ENCODE measurements around the gene JCHAIN. TPM values are rescaled to one million over a fixed set of nuclear protein-coding genes. Genes with fewer than 3 reads are reported as not detected.

JCHAIN gene
- polyA plus RNA-seq, 1 donor (not counting 4 experiments of a cell fraction or from before 2014, with no cell fraction given), result not detected

- no peaks in the 10 kb centered on the region for H3K9me1 ChIP-seq (ENCODE audit: control insufficient read depth, extremely low read depth, insufficient read depth, low read length)
- H3K9ac ChIP-seq (ENCODE audit: control insufficient read depth, extremely low read depth, insufficient read depth, low read length), result no peak overlapping the region
- no peaks in the 10 kb centered on the region for H4K20me1 ChIP-seq (ENCODE audit: control insufficient read depth, extremely low read depth, insufficient read depth, low read length)
- DNase-seq (ENCODE audit: low read depth, low spot score) (no peak), FAIRE-seq (no peak)
- H3K79me2 ChIP-seq (ENCODE audit: control insufficient read depth, insufficient read depth, low read length), result no peaks in the 10 kb centered on the region
- H3K4me2 ChIP-seq (ENCODE audit: control insufficient read depth, extremely low read depth, insufficient read depth, low read depth, low read length), result no peak overlapping the region
- TF ChIP-seq CTCF (optimal IDR thresholded peaks at IDR 0.05 in 1 of 3, IDR thresholded peaks at IDR 0.05 in 1 of 3, conservative IDR thresholded peaks at IDR 0.05 in 1 of 3; ENCODE audit: extremely low read depth in 1 of 3, insufficient read depth in 2 of 3, low read length in 3 of 3), result no peak
- H3K27me3 ChIP-seq (ENCODE audit: control insufficient read depth, extremely low read depth, insufficient read depth, low read length), result no peaks in the 10 kb centered on the region
- no peak overlapping the region for H3K27ac ChIP-seq (ENCODE audit: control insufficient read depth, insufficient read depth, low read length)
- peaks cover 8% of the 10 kb centered on the region for H3K4me1 ChIP-seq (ENCODE audit: control insufficient read depth, extremely low read depth, insufficient read depth, low read length)
- no peak overlapping the region for H3K4me3 ChIP-seq (ENCODE audit: control insufficient read depth in 2 of 3, extremely low read depth in 1 of 3, insufficient read depth in 2 of 3, low read depth in 1 of 3, low read length in 3 of 3)
- no peaks in the 10 kb centered on the region for H3K9me3 ChIP-seq (ENCODE audit: control insufficient read depth, low read depth, low read length)
- no peak overlapping the region for H2AFZ ChIP-seq (ENCODE audit: control insufficient read depth, low read length)
- no peaks in the 10 kb centered on the region for H3K36me3 ChIP-seq (ENCODE audit: control insufficient read depth in 2 of 2, extremely low read depth in 1 of 2, insufficient read depth in 2 of 2, low read length in 2 of 2)
- dilution Hi-C loops (cut with MboI; ENCODE audit: extremely low pct_ligation_motif_present, low sequenced_read_pairs), result no loop called here
Observed at GRCh38 chr4:70630162-70630561, 36.1 kb downstream of the JCHAIN start.

DNA sequence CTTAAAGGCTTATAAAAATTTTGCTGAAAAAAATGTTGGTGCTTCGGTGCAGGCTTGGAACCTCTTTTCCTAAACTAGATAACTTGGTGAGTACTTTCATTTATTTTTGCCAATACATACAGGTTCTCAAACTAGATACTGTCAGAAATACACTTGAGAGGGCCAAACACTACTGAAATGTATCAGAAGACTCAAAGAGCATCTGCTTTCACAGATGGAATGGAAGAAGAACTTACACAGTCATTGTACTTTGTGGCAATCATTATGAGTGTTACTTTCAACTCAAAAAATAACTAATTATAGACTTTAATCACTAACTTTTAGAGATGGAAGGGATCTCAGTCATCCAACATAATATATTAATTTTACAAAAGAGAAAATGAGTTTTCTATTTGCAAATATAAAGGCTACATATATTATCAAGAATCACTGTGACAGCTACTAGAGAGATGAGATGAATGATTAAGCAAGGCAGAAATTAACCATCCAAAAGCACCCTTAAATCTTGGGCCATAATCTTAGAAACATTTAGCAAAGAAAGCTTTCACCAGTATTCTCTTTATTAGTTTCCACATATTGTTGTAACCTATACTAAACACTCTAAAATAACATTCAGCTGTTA is 36.7 kb downstream of the JCHAIN start:
- no peak overlapping the region for H3K4me2 ChIP-seq (ENCODE audit: control insufficient read depth, extremely low read depth, insufficient read depth, low read depth, low read length)
- dilution Hi-C loops (cut with MboI; ENCODE audit: extremely low pct_ligation_motif_present, low sequenced_read_pairs), result no loop called here
- FAIRE-seq, result no peak

More for the DNA sequence above, 36.7 kb downstream of the JCHAIN start:
- Histone ChIP-seq H3K4me1 (ENCODE audit: control insufficient read depth, extremely low read depth, insufficient read depth, low read length) (peaks cover 8% of the 10 kb centered on the region), H3K27ac (ENCODE audit: control insufficient read depth, insufficient read depth, low read length) (no peak overlapping the region), H3K9me3 (ENCODE audit: control insufficient read depth, low read depth, low read length) (no peaks in the 10 kb centered on the region), H3K9ac (ENCODE audit: control insufficient read depth, extremely low read depth, insufficient read depth, low read length) (no peak overlapping the region), H3K9me1 (ENCODE audit: control insufficient read depth, extremely low read depth, insufficient read depth, low read length) (no peaks in the 10 kb centered on the region), H3K4me3 (ENCODE audit: control insufficient read depth in 2 of 3, extremely low read depth in 1 of 3, insufficient read depth in 2 of 3, low read depth in 1 of 3, low read length in 3 of 3) (no peak overlapping the region), H3K27me3 (ENCODE audit: control insufficient read depth, extremely low read depth, insufficient read depth, low read length) (no peaks in the 10 kb centered on the region), H3K36me3 (ENCODE audit: control insufficient read depth in 2 of 2, extremely low read depth in 1 of 2, insufficient read depth in 2 of 2, low read length in 2 of 2) (no peaks in the 10 kb centered on the region), H4K20me1 (ENCODE audit: control insufficient read depth, extremely low read depth, insufficient read depth, low read length) (no peaks in the 10 kb centered on the region), H2AFZ (ENCODE audit: control insufficient read depth, low read length) (no peak overlapping the region), H3K79me2 (ENCODE audit: control insufficient read depth, insufficient read depth, low read length) (no peaks in the 10 kb centered on the region)
- TF ChIP-seq EZH2 (IDR thresholded peaks at IDR 0.05; ENCODE audit: low read length) (no peak), CTCF (optimal IDR thresholded peaks at IDR 0.05 in 1 of 3, IDR thresholded peaks at IDR 0.05 in 1 of 3, conservative IDR thresholded peaks at IDR 0.05 in 1 of 3; ENCODE audit: extremely low read depth in 1 of 3, insufficient read depth in 2 of 3, low read length in 3 of 3) (no peak)
- no peak for DNase-seq (ENCODE audit: low read depth, low spot score)

Measured in keratinocyte (primary cell).